Activated naive CD8-positive, alpha-beta T cell treated with anti-CD3 and anti-CD28 coated beads, Interleukin-2, amount 50 U/mL, for 24 hours (primary cell): ENCODE measurements around the gene C1S.

Experiments used
- ATAC-seq: fragments of 150-1000 bp; cut with Tn5 transposase; one replicate; pipeline ENCODE4 v1.10.0; 2021
- DNase-seq: peaks from one replicate; pipeline ENCODE4 v3.0.0; 2021
- H3K27ac Mint-ChIP-seq: one replicate; pipeline ENCODE4 v1.8.0; 2021; ENCODE audit warnings: mild to moderate bottlenecking, mixed read lengths
- H3K27me3 Mint-ChIP-seq: one replicate; pipeline ENCODE4 v1.8.0; 2021; ENCODE audit warnings: mixed read lengths
- H3K36me3 Mint-ChIP-seq: one replicate; pipeline ENCODE4 v1.8.0; 2021; ENCODE audit warnings: low read depth, mixed read lengths
- H3K4me1 Mint-ChIP-seq: one replicate; pipeline ENCODE4 v1.8.0; 2021; ENCODE audit warnings: mixed read lengths
- H3K4me3 Mint-ChIP-seq: one replicate; pipeline ENCODE4 v1.8.0; 2021; ENCODE audit warnings: mild to moderate bottlenecking, moderate library complexity, mixed read lengths
- H3K9me3 Mint-ChIP-seq: one replicate; pipeline ENCODE4 v1.8.0; 2021; ENCODE audit warnings: mixed read lengths

Gene C1S

GRCh38 chr12:7059780-7060179 is 738 bp upstream of the C1S start:
- no peak for DNase-seq
- H3K36me3 Mint-ChIP-seq, result no peaks in the 10 kb centered on the region
- no peaks in the 10 kb centered on the region for H3K9me3 Mint-ChIP-seq
- H3K27me3 Mint-ChIP-seq, result peaks cover 7% of the 10 kb centered on the region
- H3K27ac Mint-ChIP-seq, result no peak overlapping the region
- no peak overlapping the region for H3K4me3 Mint-ChIP-seq
- ATAC-seq, result no peak
- H3K4me1 Mint-ChIP-seq, result no peaks in the 10 kb centered on the region

- ATAC-seq, result no peak
Observed at GRCh38 chr12:7061138-7061537, 620 bp downstream of the C1S start.

GRCh38 chr12:7061596-7061995 is 1.1 kb downstream of the C1S start:
- H3K9me3 Mint-ChIP-seq, result no peaks in the 10 kb centered on the region
- H3K4me3 Mint-ChIP-seq, result no peak overlapping the region
- DNase-seq (no peak), ATAC-seq (no peak)
- H3K27ac Mint-ChIP-seq, result no peak overlapping the region
- H3K36me3 Mint-ChIP-seq, result no peaks in the 10 kb centered on the region
- H3K4me1 Mint-ChIP-seq, result no peaks in the 10 kb centered on the region
- peaks cover 5% of the 10 kb centered on the region for H3K27me3 Mint-ChIP-seq

More at GRCh38 chr12:7061138-7061537, 620 bp downstream of the C1S start:
- no peaks in the 10 kb centered on the region for H3K4me1 Mint-ChIP-seq
- DNase-seq, result no peak
- H3K27me3 Mint-ChIP-seq, result peaks cover 5% of the 10 kb centered on the region
- no peaks in the 10 kb centered on the region for H3K36me3 Mint-ChIP-seq
- no peaks in the 10 kb centered on the region for H3K9me3 Mint-ChIP-seq
- no peak overlapping the region for H3K4me3 Mint-ChIP-seq
- H3K27ac Mint-ChIP-seq, result no peak overlapping the region

- Mint-ChIP-seq H3K4me1 (no peaks in the 10 kb centered on the region), H3K27ac (no peak overlapping the region), H3K9me3 (no peaks in the 10 kb centered on the region), H3K36me3 (no peaks in the 10 kb centered on the region), H3K27me3 (peaks cover 8% of the 10 kb centered on the region), H3K4me3 (no peak overlapping the region)
- ATAC-seq (no peak), DNase-seq (no peak)
Observed at GRCh38 chr12:7064516-7064915, 4.0 kb downstream of the C1S start.

GRCh38 chr12:7065073-7065623 is 4.6 kb downstream of the C1S start:
- H3K27me3 Mint-ChIP-seq, result peaks cover 4% of the 10 kb centered on the region
- no peaks in the 10 kb centered on the region for H3K9me3 Mint-ChIP-seq
- H3K4me1 Mint-ChIP-seq, result no peaks in the 10 kb centered on the region
- H3K27ac Mint-ChIP-seq, result no peak overlapping the region
- no peak for ATAC-seq
- no peak overlapping the region for H3K4me3 Mint-ChIP-seq
- no peaks in the 10 kb centered on the region for H3K36me3 Mint-ChIP-seq
- no peak for DNase-seq

- Mint-ChIP-seq H3K27ac (no peak overlapping the region), H3K4me3 (no peak overlapping the region), H3K36me3 (no peaks in the 10 kb centered on the region), H3K4me1 (no peaks in the 10 kb centered on the region), H3K27me3 (peaks cover 3% of the 10 kb centered on the region), H3K9me3 (no peaks in the 10 kb centered on the region)
- DNase-seq (no peak), ATAC-seq (no peak)
Observed at GRCh38 chr12:7066596-7066995, 6.1 kb downstream of the C1S start.

GRCh38 chr12:7067096-7067495 is 6.6 kb downstream of the C1S start:
- Mint-ChIP-seq H3K36me3 (no peaks in the 10 kb centered on the region), H3K27ac (no peak overlapping the region), H3K9me3 (no peaks in the 10 kb centered on the region), H3K4me3 (no peak overlapping the region), H3K27me3 (peaks cover 6% of the 10 kb centered on the region), H3K4me1 (no peaks in the 10 kb centered on the region)
- ATAC-seq (no peak), DNase-seq (no peak)

GRCh38 chr12:7068240-7068993 is 7.9 kb downstream of the C1S start:
- H3K9me3 Mint-ChIP-seq, result no peaks in the 10 kb centered on the region
- H3K27ac Mint-ChIP-seq, result no peak overlapping the region
- ATAC-seq (no peak), DNase-seq (no peak)
- no peak overlapping the region for H3K4me3 Mint-ChIP-seq
- no peaks in the 10 kb centered on the region for H3K4me1 Mint-ChIP-seq
- H3K36me3 Mint-ChIP-seq, result no peaks in the 10 kb centered on the region
- peaks cover 6% of the 10 kb centered on the region for H3K27me3 Mint-ChIP-seq

GRCh38 chr12:7068994-7069346 is 8.5 kb downstream of the C1S start:
- no peak for ATAC-seq
- Mint-ChIP-seq H3K27me3 (peaks cover 6% of the 10 kb centered on the region), H3K9me3 (no peaks in the 10 kb centered on the region), H3K4me3 (no peak overlapping the region), H3K27ac (no peak overlapping the region), H3K4me1 (no peaks in the 10 kb centered on the region), H3K36me3 (no peaks in the 10 kb centered on the region)
- no peak for DNase-seq

- no peak for DNase-seq
- no peaks in the 10 kb centered on the region for H3K9me3 Mint-ChIP-seq
- H3K4me1 Mint-ChIP-seq, result no peaks in the 10 kb centered on the region
- ATAC-seq, result no peak
- no peak overlapping the region for H3K27ac Mint-ChIP-seq
- H3K4me3 Mint-ChIP-seq, result no peak overlapping the region
- peaks cover 6% of the 10 kb centered on the region for H3K27me3 Mint-ChIP-seq
- no peaks in the 10 kb centered on the region for H3K36me3 Mint-ChIP-seq
Observed at GRCh38 chr12:7069386-7069785, 8.9 kb downstream of the C1S start.

- H3K36me3 Mint-ChIP-seq, result no peaks in the 10 kb centered on the region
- no peak overlapping the region for H3K4me3 Mint-ChIP-seq
- ATAC-seq (no peak), DNase-seq (no peak)
- no peaks in the 10 kb centered on the region for H3K9me3 Mint-ChIP-seq
- H3K27me3 Mint-ChIP-seq, result peaks cover 6% of the 10 kb centered on the region
- no peaks in the 10 kb centered on the region for H3K4me1 Mint-ChIP-seq
- H3K27ac Mint-ChIP-seq, result no peak overlapping the region
Observed at GRCh38 chr12:7072035-7072434, 11.5 kb downstream of the C1S start.

- no peak overlapping the region for H3K27ac Mint-ChIP-seq
- H3K36me3 Mint-ChIP-seq, result no peaks in the 10 kb centered on the region
- peaks cover 3% of the 10 kb centered on the region for H3K27me3 Mint-ChIP-seq
- no peak for ATAC-seq
- no peak overlapping the region for H3K4me3 Mint-ChIP-seq
- no peaks in the 10 kb centered on the region for H3K4me1 Mint-ChIP-seq
- DNase-seq, result no peak
- no peaks in the 10 kb centered on the region for H3K9me3 Mint-ChIP-seq
Observed at GRCh38 chr12:7072554-7072953, 12.0 kb downstream of the C1S start.

- Mint-ChIP-seq H3K36me3 (no peaks in the 10 kb centered on the region), H3K27me3 (peaks cover 3% of the 10 kb centered on the region), H3K4me1 (no peaks in the 10 kb centered on the region), H3K27ac (no peak overlapping the region), H3K9me3 (no peaks in the 10 kb centered on the region), H3K4me3 (no peak overlapping the region)
- ATAC-seq (no peak), DNase-seq (no peak)
Observed at GRCh38 chr12:7073946-7074345, 13.4 kb downstream of the C1S start.

GRCh38 chr12:7075518-7075917 is 15.0 kb downstream of the C1S start:
- Mint-ChIP-seq H3K9me3 (no peaks in the 10 kb centered on the region), H3K27me3 (peaks cover 3% of the 10 kb centered on the region), H3K36me3 (no peaks in the 10 kb centered on the region), H3K4me1 (no peaks in the 10 kb centered on the region), H3K27ac (no peak overlapping the region), H3K4me3 (no peak overlapping the region)
- DNase-seq (no peak), ATAC-seq (no peak)

GRCh38 chr12:7075939-7076338 is 15.4 kb downstream of the C1S start:
- Mint-ChIP-seq H3K4me1 (no peaks in the 10 kb centered on the region), H3K36me3 (no peaks in the 10 kb centered on the region), H3K27me3 (peaks cover 3% of the 10 kb centered on the region), H3K9me3 (no peaks in the 10 kb centered on the region), H3K27ac (no peak overlapping the region), H3K4me3 (no peak overlapping the region)
- DNase-seq (no peak), ATAC-seq (no peak)

- Mint-ChIP-seq H3K4me3 (no peak overlapping the region), H3K36me3 (no peaks in the 10 kb centered on the region), H3K27ac (no peak overlapping the region), H3K4me1 (no peaks in the 10 kb centered on the region), H3K27me3 (peaks cover 3% of the 10 kb centered on the region), H3K9me3 (no peaks in the 10 kb centered on the region)
- no peak for DNase-seq
- no peak for ATAC-seq
Observed at GRCh38 chr12:7076493-7076892, 16.0 kb downstream of the C1S start.
